ENCODE data around the gene SMCP. TPM values are rescaled to one million over a fixed set of nuclear protein-coding genes. Genes with fewer than 3 reads are reported as not detected.

The SMCP gene
- total RNA-seq, 2 experiments from 2014 or later = not detected

DNA sequence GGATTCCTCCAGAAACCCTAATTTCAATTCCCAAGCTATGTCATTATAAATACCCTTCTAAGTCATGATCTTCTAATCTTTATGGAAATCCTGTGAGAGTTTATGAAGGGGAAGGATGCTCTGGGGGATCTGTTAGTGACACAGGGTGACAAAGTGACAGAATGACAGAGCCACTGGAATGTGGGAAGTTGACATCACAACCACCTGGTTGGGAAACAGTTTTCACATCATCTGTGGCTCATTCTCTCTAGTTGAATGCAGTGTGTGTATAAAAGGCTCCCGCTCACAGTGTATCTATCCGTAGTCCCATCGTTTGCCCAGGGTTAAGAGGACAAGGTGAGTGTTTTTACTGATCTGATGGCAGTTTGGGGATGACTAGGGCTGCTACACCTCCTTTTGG, 18.4 kb upstream of the SMCP start, which contains the start of gene LCE7A:
Gene LCE7A (plus strand): TSS at position 301 of the 400 bp plus-strand sequence. CDS start 702 bp downstream, outside the sequence.
- Mint-ChIP-seq H3K4me1 (ENCODE audit: low read depth) (no peaks in the 10 kb centered on the region), H3K27ac (no peak within 1 kb of the TSS), H3K36me3 (ENCODE audit: low read depth) (no peaks in the 10 kb centered on the region), H3K9me3 (no peaks in the 10 kb centered on the region), H3K27me3 (peaks cover 6% of the 10 kb centered on the region), H3K4me3 (no peak within 1 kb of the TSS)
- ATAC-seq = no peak
- intact Hi-C loops (cut with micrococcal nuclease) = no loop called here
- DNase-seq = no peak
- ChIA-PET POLR2A (interaction anchor here (0.6 kb wide), 1 partner anchor 137 kb away, joined by 3 read pairs; no protein-coding TSS in a partner anchor), CTCF (no interaction called here)
- TF ChIP-seq, protein P1, sequence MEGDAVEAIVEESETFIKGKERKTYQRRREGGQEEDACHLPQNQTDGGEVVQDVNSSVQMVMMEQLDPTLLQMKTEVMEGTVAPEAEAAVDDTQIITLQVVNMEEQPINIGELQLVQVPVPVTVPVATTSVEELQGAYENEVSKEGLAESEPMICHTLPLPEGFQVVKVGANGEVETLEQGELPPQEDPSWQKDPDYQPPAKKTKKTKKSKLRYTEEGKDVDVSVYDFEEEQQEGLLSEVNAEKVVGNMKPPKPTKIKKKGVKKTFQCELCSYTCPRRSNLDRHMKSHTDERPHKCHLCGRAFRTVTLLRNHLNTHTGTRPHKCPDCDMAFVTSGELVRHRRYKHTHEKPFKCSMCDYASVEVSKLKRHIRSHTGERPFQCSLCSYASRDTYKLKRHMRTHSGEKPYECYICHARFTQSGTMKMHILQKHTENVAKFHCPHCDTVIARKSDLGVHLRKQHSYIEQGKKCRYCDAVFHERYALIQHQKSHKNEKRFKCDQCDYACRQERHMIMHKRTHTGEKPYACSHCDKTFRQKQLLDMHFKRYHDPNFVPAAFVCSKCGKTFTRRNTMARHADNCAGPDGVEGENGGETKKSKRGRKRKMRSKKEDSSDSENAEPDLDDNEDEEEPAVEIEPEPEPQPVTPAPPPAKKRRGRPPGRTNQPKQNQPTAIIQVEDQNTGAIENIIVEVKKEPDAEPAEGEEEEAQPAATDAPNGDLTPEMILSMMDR (IDR thresholded peaks at IDR 0.05) = no peak

DNA sequence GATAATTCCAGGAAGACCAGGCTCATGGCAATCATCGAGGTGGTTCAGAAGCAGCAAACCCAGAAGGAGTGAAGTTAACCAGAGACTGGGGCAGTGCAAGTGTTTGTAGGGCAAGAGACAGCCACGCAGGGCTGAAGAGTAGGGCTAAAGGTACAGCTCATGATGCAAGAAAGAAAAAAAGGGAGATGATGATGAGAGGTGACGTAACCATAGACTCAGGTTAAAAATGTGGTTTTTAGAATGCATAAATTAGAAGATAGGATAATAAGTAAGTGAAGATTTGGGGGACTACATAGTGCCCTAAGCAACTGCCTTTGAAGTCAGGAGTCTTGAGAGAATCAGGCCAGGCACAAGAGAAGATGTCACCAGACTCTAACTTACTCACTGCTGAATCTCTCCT, 18.0 kb upstream of the SMCP start:
- ChIA-PET POLR2A (interaction anchor here (0.6 kb wide), 1 partner anchor 137 kb away, joined by 3 read pairs; no protein-coding TSS in a partner anchor), CTCF (interaction anchor here (0.8 kb wide), 2 partner anchors 10 to 206 kb away, joined by 4 to 6 read pairs; no protein-coding TSS in a partner anchor)
- no peaks in the 10 kb centered on the region for H3K4me1 Mint-ChIP-seq (ENCODE audit: low read depth)
- no peak overlapping the region for H3K27ac Mint-ChIP-seq
- no peak for ATAC-seq
- no peak overlapping the region for H3K4me3 Mint-ChIP-seq
- DNase-seq = no peak
- intact Hi-C loops (cut with micrococcal nuclease) = no loop called here
- H3K27me3 Mint-ChIP-seq = peaks cover 6% of the 10 kb centered on the region
- TF ChIP-seq, protein P1 (IDR thresholded peaks at IDR 0.05) = no peak
- H3K9me3 Mint-ChIP-seq = no peaks in the 10 kb centered on the region
- H3K36me3 Mint-ChIP-seq (ENCODE audit: low read depth) = no peaks in the 10 kb centered on the region

- no peak overlapping the region for H3K4me3 Mint-ChIP-seq
- peaks cover 4% of the 10 kb centered on the region for H3K27me3 Mint-ChIP-seq
- H3K9me3 Mint-ChIP-seq = no peaks in the 10 kb centered on the region
- no peak for ATAC-seq
- CTCF ChIA-PET = no interaction called here
- no peaks in the 10 kb centered on the region for H3K4me1 Mint-ChIP-seq (ENCODE audit: low read depth)
- TF ChIP-seq, protein P1 (IDR thresholded peaks at IDR 0.05) = no peak
- no peaks in the 10 kb centered on the region for H3K36me3 Mint-ChIP-seq (ENCODE audit: low read depth)
- POLR2A ChIA-PET = no interaction called here
- no peak for DNase-seq
- intact Hi-C loops (cut with micrococcal nuclease) = no loop called here
- H3K27ac Mint-ChIP-seq = no peak overlapping the region
Measured at GRCh38 chr1:152861374-152861773, 16.7 kb upstream of the SMCP start.

DNA sequence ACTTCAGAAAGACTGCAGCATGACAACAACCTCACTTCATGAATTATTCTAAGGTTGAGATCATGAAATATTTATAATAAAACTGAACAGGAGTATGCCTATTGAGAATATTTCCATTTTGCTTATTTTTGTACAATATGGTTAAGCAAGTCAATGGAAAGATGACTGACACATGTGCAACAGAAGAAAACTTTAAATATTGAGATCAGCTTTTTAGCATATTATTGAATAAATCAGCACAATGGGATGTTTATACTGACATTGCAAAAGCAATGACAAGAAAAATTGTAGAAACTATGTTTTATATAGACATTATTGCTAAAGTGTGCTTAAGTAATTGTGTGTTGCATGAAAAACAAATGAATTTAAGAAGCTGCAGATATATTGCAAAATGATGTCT, 13.7 kb upstream of the SMCP start:
- Mint-ChIP-seq H3K27ac (no peak overlapping the region), H3K36me3 (ENCODE audit: low read depth) (no peaks in the 10 kb centered on the region), H3K4me1 (ENCODE audit: low read depth) (no peaks in the 10 kb centered on the region), H3K4me3 (no peak overlapping the region), H3K27me3 (no peaks in the 10 kb centered on the region), H3K9me3 (no peaks in the 10 kb centered on the region)
- ChIA-PET POLR2A (no interaction called here), CTCF (no interaction called here)
- intact Hi-C loops (cut with micrococcal nuclease) = no loop called here
- ATAC-seq (no peak), DNase-seq (no peak)
- TF ChIP-seq, protein P1 (IDR thresholded peaks at IDR 0.05) = no peak

DNA sequence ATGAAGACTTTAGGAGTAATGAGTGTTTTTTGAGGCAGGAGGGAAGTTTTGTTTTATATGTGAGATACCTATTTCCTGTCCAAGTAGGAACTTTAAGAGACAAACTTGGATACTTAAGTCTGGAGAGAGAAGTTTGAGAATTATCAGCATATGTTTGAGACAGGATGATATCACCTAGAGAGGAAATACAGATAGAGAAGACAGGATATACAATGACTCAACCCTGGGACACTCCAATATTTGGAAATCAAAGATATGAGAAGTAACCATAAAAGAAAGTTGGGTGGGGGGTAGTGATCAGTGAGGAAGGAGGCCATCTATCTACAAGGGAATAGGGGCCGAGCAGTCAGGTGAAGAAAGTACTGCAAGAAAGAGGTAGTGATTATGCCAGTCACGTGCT, 11.8 kb upstream of the SMCP start:
- no peaks in the 10 kb centered on the region for H3K4me1 Mint-ChIP-seq (ENCODE audit: low read depth)
- CTCF ChIA-PET = no interaction called here

More for the DNA sequence above, 11.8 kb upstream of the SMCP start:
- intact Hi-C loops (cut with micrococcal nuclease) = no loop called here
- POLR2A ChIA-PET = no interaction called here
- TF ChIP-seq, protein P1 (IDR thresholded peaks at IDR 0.05) = no peak
- H3K36me3 Mint-ChIP-seq (ENCODE audit: low read depth) = no peaks in the 10 kb centered on the region
- H3K27me3 Mint-ChIP-seq = peaks cover 1% of the 10 kb centered on the region
- DNase-seq (no peak), ATAC-seq (no peak)
- H3K9me3 Mint-ChIP-seq = no peaks in the 10 kb centered on the region
- no peak overlapping the region for H3K4me3 Mint-ChIP-seq
- H3K27ac Mint-ChIP-seq = no peak overlapping the region

All from activated CD8-positive, alpha-beta T cell treated with anti-CD3 and anti-CD28 coated beads for 36 hours (primary cell).